DMS114 treated with DMSO at 0.1 percent for 48 hours (cell line): Measurements from ENCODE around the gene NAMPT.
"Not testable (repeated sequence)": the region's sequence is repeated elsewhere in the genome, so short reads cannot be mapped to it uniquely, and the experiment has no call there.

Source experiments
- DNase-seq: peaks from one replicate; lab custom pipeline; 2025; ENCODE audit not compliant: unreplicated experiment; lab: John Stamatoyannopoulos, UW

Gene NAMPT

DNA sequence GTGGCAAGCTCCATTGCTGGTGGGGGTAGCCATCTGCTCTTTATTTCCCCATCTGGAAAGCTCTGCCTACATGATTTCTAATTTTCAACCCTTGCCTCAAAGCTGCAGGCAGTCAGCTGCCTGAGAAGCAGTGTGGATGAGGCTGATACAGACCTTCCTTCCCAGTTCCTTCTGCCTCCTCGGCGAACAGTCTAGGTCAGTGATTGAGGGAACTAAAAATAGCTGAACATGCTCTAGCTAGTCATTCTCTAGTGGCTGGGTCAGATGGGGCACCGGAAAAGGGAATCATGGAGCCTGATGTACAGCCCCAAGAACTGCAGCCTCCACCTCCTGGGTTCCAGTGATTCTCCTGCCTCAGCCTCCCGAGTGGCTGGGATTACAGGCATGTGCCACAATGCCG, 48.7 kb downstream of the NAMPT start:
- no peak for DNase-seq

GRCh38 chr7:106234425-106234824, 50.4 kb downstream of the NAMPT start:
- no peak for DNase-seq

DNA sequence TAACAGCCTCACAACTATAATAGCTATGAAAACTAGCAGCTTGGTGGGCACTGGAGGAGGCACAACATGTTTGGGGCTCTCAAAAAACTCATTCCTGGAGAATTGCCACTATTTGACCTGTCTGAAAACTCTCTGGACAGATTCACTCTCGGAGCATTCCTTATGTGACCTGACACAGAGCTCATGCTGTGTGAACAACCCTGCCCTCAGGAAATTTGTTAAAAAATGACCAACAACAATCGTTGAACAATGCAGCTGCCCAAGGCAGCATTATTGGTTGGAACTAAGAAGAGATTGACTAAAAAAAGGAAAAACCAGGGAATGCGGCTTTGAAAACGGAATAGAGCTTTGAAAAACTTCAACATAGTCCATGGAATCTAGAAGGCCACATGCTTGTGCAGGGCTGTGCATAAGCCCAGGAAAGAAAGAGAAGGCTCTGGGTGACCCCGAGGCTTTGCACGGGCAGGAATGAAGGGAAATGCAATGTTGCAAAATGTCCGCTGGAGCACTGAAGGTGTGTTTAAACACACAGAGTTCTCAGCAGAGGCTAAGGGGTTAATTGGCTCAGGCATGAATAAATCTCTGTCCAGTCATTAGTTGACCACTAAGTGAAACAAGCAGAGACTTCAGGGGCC, 52.8 kb downstream of the NAMPT start:
- DNase-seq, result no peak

DNA sequence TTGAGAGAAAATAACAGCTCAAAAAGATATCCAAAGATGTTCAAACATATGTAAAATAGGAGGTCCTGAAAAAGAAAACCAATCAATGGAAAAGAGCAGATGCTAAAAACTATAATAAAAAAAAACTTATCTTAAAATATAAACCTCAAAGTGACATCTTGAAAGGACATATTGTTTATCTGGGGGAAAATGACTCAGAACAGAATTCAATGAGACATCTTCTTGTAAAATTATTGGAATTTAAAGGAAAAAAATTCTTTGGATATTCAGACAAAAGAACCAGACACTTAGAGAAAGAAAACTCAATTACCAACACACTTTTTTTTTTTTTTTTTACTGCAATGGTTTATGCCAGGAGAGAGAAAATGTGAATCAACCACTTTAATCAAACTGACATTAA, 58.9 kb downstream of the NAMPT start:
- no peak for DNase-seq

- no peak for DNase-seq
Measured at GRCh38 chr7:106224797-106225196, 60.0 kb downstream of the NAMPT start.

DNA sequence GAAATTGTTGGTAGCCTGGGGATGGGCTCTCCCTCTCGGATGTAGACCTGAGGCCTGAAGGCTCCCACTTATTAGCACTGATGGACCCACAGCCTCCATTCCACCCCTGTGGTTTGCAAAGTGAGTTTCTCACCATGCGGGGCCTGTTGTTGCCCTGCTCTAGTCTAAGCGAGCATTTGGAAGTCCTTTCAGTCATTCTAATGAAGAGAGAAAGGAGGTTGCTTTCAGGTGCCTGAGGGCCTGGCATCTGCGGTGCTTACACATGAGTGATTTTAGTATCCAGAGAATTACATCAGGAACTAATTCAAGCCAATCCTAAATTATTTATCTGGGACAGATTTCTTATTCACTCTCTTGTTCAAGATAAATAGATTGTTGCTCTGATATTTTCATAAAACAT, 61.6 kb downstream of the NAMPT start:
- no peak for DNase-seq

DNA sequence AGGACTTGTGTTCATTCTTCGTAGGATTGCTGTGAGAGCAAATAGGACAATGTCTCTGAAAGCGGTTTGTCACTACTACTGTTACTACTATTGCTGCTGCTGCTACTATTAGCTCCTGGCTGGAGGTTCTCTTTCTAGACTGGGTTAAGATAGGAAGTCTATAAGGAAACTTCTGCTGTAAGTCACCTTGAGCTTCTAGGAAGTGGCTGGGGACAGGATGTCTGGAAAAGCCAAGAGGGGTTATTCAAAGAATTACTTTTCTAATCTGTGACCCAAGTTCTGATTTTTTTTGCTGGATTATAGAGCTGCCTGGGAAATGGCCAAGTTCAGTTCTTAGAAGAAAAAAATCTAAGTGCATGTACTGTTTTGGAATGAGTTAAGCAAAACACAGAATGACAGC, 62.2 kb downstream of the NAMPT start:
- DNase-seq, result no peak

- DNase-seq, result no peak
Measured at GRCh38 chr7:106220307-106220706, 64.5 kb downstream of the NAMPT start.

DNA sequence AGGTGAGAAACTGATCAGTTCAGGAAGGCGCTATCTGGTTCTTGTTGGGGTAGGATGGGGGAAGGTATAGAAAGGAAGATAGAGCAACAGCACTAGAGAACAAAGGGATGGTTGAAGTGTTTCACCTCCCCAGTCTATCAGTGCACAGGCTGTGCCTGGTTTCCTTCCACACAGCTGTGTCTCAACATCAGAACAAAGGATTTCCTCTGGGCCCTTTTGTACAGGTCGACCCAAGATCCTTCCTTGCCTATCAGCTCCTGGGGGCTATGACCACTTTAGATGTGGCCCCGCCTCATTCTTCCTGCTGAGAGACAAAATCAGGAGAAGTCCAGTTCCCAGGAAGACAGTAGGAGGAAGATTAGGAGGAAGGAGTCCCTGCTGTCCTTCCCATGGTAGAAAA, 65.6 kb downstream of the NAMPT start:
- no peak for DNase-seq

GRCh38 chr7:106218546-106218945, 66.2 kb downstream of the NAMPT start:
- no peak for DNase-seq

GRCh38 chr7:106216923-106217542, 67.8 kb downstream of the NAMPT start:
- DNase-seq, result no peak

GRCh38 chr7:106216517-106216922, 68.3 kb downstream of the NAMPT start:
- no peak for DNase-seq

- DNase-seq, result no peak
Measured at GRCh38 chr7:106215868-106216516, 68.8 kb downstream of the NAMPT start.

DNA sequence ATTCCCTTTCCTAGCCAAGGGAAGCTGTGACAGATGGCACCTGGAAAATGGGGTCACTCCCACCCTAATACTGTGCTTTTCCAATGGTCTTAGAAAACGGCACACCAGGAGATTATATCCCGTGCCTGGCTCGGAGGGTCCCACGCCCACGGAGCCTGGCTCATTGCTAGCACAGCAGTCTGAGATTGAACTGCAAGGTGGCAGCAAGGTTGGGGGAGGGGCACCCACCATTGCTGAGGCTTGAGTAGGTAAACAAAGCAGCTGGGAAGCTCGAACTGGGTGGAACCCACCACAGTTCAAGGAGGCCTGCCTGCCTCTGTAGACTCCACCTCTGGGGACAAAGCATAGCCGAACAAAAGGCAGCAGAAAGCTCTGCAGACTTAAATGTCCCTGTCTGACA, 75.8 kb downstream of the NAMPT start:
- DNase-seq, result not testable (repeated sequence)

DNA sequence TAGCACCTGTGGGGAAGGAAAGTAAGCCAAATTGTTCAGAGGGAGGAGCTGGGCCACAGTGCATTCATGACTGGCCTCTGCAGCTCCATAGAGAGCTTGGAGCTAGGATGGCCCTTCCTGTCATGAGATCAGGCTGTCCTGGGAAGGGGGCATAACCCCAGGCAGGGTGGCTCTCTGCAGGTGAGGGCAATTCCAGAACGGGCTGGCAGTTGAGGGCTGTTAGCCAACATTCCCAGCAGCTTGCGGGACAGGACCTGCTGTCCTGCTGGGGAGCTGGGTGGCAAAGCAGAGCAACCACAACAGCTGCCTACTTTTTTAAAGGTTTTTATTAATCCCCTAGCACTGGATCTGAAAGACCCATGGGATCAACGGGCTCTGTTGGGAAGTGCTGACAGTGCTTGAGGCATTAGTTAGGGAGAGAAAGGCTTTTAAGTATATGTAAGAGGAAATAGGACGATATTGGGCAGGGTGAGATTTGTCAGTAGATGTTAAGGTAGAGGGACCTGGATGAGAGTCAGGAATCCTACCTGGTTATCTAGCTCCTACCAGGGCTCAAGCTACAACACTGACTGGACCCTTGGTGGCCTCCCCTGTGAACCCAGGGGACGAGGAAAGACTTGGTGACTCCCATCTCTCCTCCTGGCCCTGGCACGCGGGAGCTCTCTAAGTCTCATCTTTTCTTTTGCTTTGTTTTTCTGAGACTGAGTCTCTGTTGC, 77.8 kb downstream of the NAMPT start:
- no peak for DNase-seq

GRCh38 chr7:106205621-106206222, 79.1 kb downstream of the NAMPT start:
- no peak for DNase-seq

DNA sequence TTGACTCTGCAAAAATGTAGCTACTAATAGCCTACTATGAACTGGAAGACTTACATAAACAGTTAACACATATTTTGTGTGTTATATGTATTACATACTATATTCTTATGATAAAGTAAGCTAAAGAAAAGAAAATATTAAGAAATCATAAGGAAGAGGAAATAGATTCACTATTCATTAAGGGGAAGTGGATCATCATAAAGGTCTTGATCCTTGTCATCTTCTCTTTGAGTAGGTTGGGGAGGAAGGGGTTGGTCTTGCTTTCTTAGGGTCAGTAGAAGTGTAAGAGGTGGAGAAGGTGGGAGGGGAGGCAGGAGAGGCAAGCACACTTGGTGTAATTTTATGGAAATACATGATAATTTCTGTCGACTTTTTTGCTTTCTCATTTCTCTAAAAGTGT, 81.3 kb downstream of the NAMPT start:
- no peak for DNase-seq

GRCh38 chr7:106201164-106201563, 83.6 kb downstream of the NAMPT start:
- DNase-seq, result no peak

- DNase-seq, result no peak
Measured at GRCh38 chr7:106199813-106200364, 84.9 kb downstream of the NAMPT start.

DNA sequence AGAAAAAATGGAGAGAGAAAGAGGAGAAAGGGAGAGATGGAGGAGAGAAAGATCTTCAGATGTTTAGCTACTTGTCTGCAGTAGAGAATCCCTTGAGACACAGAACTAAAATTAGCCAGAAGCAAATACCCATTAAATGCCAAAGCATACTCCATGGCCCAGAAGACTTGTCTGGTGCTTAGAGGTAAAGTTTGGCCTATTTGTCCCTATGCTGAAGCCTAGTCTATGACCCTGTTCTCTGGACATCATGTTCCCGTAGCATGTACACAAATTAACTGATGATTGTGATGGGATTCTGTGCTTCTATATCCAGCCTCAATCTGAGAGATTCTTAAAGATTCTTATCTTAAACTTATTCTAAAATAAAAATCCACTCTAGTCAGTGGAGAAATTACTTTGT, 85.8 kb downstream of the NAMPT start:
- DNase-seq, result no peak
